K562 (cell line): ENCODE results near the gene EDEM2. TPM values are rescaled to one million over a fixed set of nuclear protein-coding genes. Genes with fewer than 3 reads are reported as not detected.

Experiments used
- ADNP ChIP-seq: fragments of 200-800 bp; sonication (Bioruptor generic); IDR thresholded peaks from 2 replicates; pipeline ENCODE4 v1.6.1; 2016; ENCODE audit warnings: missing genetic modification characterization, missing compliant biosample characterization
- BCOR ChIP-seq: fragments of 450-650 bp; IDR thresholded peaks from 2 replicates; pipeline ENCODE4 v1.6.1; 2016
- BRF2 ChIP-seq: IDR thresholded peaks from 3 replicates; pipeline ENCODE4 v1.6.1; 2011; ENCODE audit warnings: borderline replicate concordance, mild to moderate bottlenecking; ENCODE audit not compliant: insufficient read length, insufficient read depth
- FUS ChIP-seq: fragments of 200-400 bp; formaldehyde crosslinking; optimal IDR thresholded peaks from 2 replicates; pipeline ENCODE3; 2017; ENCODE audit warnings: low read depth, low read length
- GABPB1 ChIP-seq: sonication (generic); formaldehyde crosslinking; IDR thresholded peaks from 2 replicates; pipeline ENCODE4 v1.8.0; 2022; ENCODE audit warnings: mild to moderate bottlenecking, missing genetic modification reagents
- HDAC1 ChIP-seq, 2 experiments: fragments of 450-650 bp; IDR thresholded peaks; 2 replicates each; pipeline ENCODE4 v1.6.1; 2016 to 2017; ENCODE audit warnings: inconsistent platforms in 1 of 2, mild to moderate bottlenecking in 1 of 2, moderate library complexity in 1 of 2
- KDM1A ChIP-seq, 2 experiments: fragments of 450-650 bp; IDR thresholded peaks; 2 replicates each; pipeline ENCODE4 v1.6.1; 2016; ENCODE audit warnings: mild to moderate bottlenecking in 2 of 2
- MAFF ChIP-seq: IDR thresholded peaks from 2 replicates; pipeline ENCODE4 v1.6.1; 2012; ENCODE audit warnings: low read length, improper control_type of control experiment
- MAFK ChIP-seq: IDR thresholded peaks from 2 replicates; pipeline ENCODE4 v1.6.1; 2011; ENCODE audit warnings: low read length, improper control_type of control experiment
- NFE2 ChIP-seq: IDR thresholded peaks from 2 replicates; pipeline ENCODE4 v1.6.1; 2014; ENCODE audit warnings: antibody characterized with exemption, low read depth
- NFE2L1 ChIP-seq: fragments of 450-650 bp; IDR thresholded peaks from 2 replicates; pipeline ENCODE4 v1.6.1; 2016; ENCODE audit warnings: missing genetic modification characterization, low read depth, mild to moderate bottlenecking, missing compliant biosample characterization, moderate library complexity, borderline replicate concordance
- NFIX ChIP-seq: fragments of 250-450 bp; sonication (Bioruptor Pico); IDR thresholded peaks from 2 replicates; pipeline ENCODE4 v1.4.0; 2020; ENCODE audit warnings: low read depth, mild to moderate bottlenecking, moderate library complexity
- NR2C2 ChIP-seq, 2 experiments: fragments of 200-800 bp in 1 of 2; sonication (Bioruptor generic) in 1 of 2; sonication (generic) in 1 of 2; formaldehyde crosslinking in 1 of 2; IDR thresholded peaks; 2 replicates each; pipeline versions ENCODE4 v1.6.1 to v1.8.0; 2016 to 2022; ENCODE audit warnings: mild to moderate bottlenecking in 1 of 2, missing compliant biosample characterization in 1 of 2, missing genetic modification characterization in 1 of 2, missing genetic modification reagents in 1 of 2
- RBM25 ChIP-seq: fragments of 200-400 bp; formaldehyde crosslinking; IDR thresholded peaks from 2 replicates; pipeline ENCODE4 v1.6.1; 2018; ENCODE audit warnings: low read length, low read depth, moderate library complexity; ENCODE audit not compliant: severe bottlenecking
- RFX1 ChIP-seq: fragments of 450-650 bp; IDR thresholded peaks from 2 replicates; pipeline ENCODE4 v1.6.1; 2016; ENCODE audit warnings: mild to moderate bottlenecking, moderate library complexity
- RHOXF2B ChIP-seq: fragments of 250-450 bp; sonication (Bioruptor Pico); conservative IDR thresholded peaks from 2 replicates; pipeline ENCODE4 v1.5.1; 2021
- TRIM24 ChIP-seq, 2 experiments: fragments of 450-650 bp; IDR thresholded peaks; 2 replicates each; pipeline ENCODE4 v1.6.1; 2016
- ZBTB49 ChIP-seq: sonication (generic); formaldehyde crosslinking; IDR thresholded peaks from 2 replicates; pipeline ENCODE4 v1.8.0; 2022; ENCODE audit warnings: missing genetic modification reagents, mild to moderate bottlenecking, borderline replicate concordance
- ZC3H11A ChIP-seq: IDR thresholded peaks from 2 replicates; pipeline ENCODE4 v1.6.1; 2012; ENCODE audit warnings: low read depth, low read length, improper control_type of control experiment
- ZFP36 ChIP-seq: fragments of 150-350 bp; IDR thresholded peaks from 2 replicates; pipeline ENCODE4 v1.6.1; 2018; ENCODE audit warnings: low read length, low read depth; ENCODE audit not compliant: partially characterized antibody
- ZNF696 ChIP-seq: fragments of 250-450 bp; sonication (Bioruptor Pico); conservative IDR thresholded peaks from 2 replicates; pipeline ENCODE4 v1.4.0; 2020; ENCODE audit warnings: mild to moderate bottlenecking, moderate library complexity
- polyA plus RNA-seq, 8 experiments: library from polyadenylated mRNA; depleted of rRNA in 4 of 8; stranded (reverse) in 5 of 8; unstranded in 3 of 8; fragments of >200 nt; fragmentation: Nextera tagmentation in 2 of 8; fragmentation: Illumina TruSeq in 1 of 8; extraction: Ambion mirVana in 2 of 8; extraction: Trizol in 1 of 8; gene quantifications; 2 replicates each; pipeline versions ENCODE4 v1.2.1 to v1.2.3, GENCODE V29; 2011 to 2014; ENCODE audit warnings: inconsistent platforms in 1 of 8, missing spikeins in 1 of 8
- total RNA-seq, 7 experiments: library from RNA; depleted of rRNA in 6 of 7; stranded (reverse); fragments of >200 nt in 6 of 7; fragmentation: Illumina TruSeq in 2 of 7; extraction: Trizol in 2 of 7; gene quantifications; 2 replicates each; pipeline versions ENCODE4 v1.2.1 to v1.2.3, GENCODE V29; 2011 to 2021; ENCODE audit warnings: low replicate concordance in 1 of 7
- TF ChIP-seq, protein P1 (sequence below): fragments of 450-650 bp; IDR thresholded peaks from 2 replicates; pipeline ENCODE4 v1.6.1; 2016; ENCODE audit warnings: borderline replicate concordance
- TF ChIP-seq, protein P2 (sequence below): fragments of 450-650 bp; IDR thresholded peaks from 2 replicates; pipeline ENCODE4 v1.6.1; 2016; ENCODE audit warnings: missing biosample characterization, missing genetic modification characterization
- TF ChIP-seq, protein P3 (sequence below): fragments of 250-450 bp; sonication (Bioruptor Pico); IDR thresholded peaks from 2 replicates; pipeline ENCODE4 v1.5.0; 2021

EDEM2 gene
- total and polyA plus RNA-seq, 9 of the 15 experiments (the other 6 are each of a cell fraction or from before 2014, with no cell fraction given): 6.9 to 11.0 (median 9.7) TPM

DNA sequence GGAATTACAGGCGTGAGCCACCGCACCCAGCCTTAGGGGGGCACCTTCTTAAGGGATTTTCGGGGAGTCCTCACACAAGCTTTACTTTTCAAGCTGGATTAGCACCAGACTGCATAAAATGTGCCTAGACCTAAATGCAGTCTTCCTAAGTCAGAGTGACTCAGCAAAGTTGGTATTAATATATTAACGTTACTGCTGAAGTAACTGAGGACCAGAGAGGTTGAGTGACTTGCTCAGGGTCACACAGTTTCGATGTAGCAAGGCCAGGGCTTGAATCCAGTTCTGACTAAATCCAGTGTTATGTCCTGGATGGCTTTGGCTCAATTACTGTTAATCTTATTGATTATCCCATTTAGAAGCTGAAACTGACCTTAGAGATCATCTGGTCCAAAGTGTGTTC lies 13.4 kb downstream of the EDEM2 start (continued):
- TF ChIP-seq, protein P1, sequence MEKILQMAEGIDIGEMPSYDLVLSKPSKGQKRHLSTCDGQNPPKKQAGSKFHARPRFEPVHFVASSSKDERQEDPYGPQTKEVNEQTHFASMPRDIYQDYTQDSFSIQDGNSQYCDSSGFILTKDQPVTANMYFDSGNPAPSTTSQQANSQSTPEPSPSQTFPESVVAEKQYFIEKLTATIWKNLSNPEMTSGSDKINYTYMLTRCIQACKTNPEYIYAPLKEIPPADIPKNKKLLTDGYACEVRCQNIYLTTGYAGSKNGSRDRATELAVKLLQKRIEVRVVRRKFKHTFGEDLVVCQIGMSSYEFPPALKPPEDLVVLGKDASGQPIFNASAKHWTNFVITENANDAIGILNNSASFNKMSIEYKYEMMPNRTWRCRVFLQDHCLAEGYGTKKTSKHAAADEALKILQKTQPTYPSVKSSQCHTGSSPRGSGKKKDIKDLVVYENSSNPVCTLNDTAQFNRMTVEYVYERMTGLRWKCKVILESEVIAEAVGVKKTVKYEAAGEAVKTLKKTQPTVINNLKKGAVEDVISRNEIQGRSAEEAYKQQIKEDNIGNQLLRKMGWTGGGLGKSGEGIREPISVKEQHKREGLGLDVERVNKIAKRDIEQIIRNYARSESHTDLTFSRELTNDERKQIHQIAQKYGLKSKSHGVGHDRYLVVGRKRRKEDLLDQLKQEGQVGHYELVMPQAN: no peak
- TF ChIP-seq NFE2L1: peak; percentile 56; the same call in 1 of the 2 replicates
- TF ChIP-seq NR2C2 (CRISPR knock-in tag; IDR thresholded peaks at IDR 0.05): no peak
- no peak for TF ChIP-seq NR2C2 (tag; IDR thresholded peaks at IDR 0.05)
- TF ChIP-seq MAFF: peak; percentile 76
- no peak for TF ChIP-seq NFIX
- TF ChIP-seq ZC3H11A: no peak
- peak; percentile 58; the same call in 1 of the 2 replicates for TF ChIP-seq MAFK
- no peak for TF ChIP-seq TRIM24 (IDR thresholded peaks at IDR 0.05)
- peak; percentile 95 for TF ChIP-seq RBM25
- 0 out of 2 replicates have a peak, but pooled peaks have one; percentile 16 for TF ChIP-seq ADNP (tag)
- TF ChIP-seq, protein P2, sequence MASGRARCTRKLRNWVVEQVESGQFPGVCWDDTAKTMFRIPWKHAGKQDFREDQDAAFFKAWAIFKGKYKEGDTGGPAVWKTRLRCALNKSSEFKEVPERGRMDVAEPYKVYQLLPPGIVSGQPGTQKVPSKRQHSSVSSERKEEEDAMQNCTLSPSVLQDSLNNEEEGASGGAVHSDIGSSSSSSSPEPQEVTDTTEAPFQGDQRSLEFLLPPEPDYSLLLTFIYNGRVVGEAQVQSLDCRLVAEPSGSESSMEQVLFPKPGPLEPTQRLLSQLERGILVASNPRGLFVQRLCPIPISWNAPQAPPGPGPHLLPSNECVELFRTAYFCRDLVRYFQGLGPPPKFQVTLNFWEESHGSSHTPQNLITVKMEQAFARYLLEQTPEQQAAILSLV (tag): no peak
- no peak for TF ChIP-seq GABPB1 (CRISPR knock-in tag)
- TF ChIP-seq BCOR: peak; percentile 82
- TF ChIP-seq BRF2: no peak
- TF ChIP-seq FUS: no peak
- peak; percentile 89 for TF ChIP-seq ZFP36
- TF ChIP-seq, protein P3, sequence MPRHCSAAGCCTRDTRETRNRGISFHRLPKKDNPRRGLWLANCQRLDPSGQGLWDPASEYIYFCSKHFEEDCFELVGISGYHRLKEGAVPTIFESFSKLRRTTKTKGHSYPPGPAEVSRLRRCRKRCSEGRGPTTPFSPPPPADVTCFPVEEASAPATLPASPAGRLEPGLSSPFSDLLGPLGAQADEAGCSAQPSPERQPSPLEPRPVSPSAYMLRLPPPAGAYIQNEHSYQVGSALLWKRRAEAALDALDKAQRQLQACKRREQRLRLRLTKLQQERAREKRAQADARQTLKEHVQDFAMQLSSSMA (CRISPR knock-in tag): no peak
- peak; percentile 46 to 73; a peak in 3 of 4 replicates for TF ChIP-seq KDM1A (IDR thresholded peaks at IDR 0.05)
- no peak for TF ChIP-seq ZNF696 (CRISPR knock-in tag)
- TF ChIP-seq HDAC1 (IDR thresholded peaks at IDR 0.05): no peak
- TF ChIP-seq NFE2: peak; percentile 76
- TF ChIP-seq RFX1: no peak
- no peak for TF ChIP-seq RHOXF2B
- no peak for TF ChIP-seq ZBTB49 (CRISPR knock-in tag)
